Measurements from ENCODE around the gene ZDHHC3. TPM values are rescaled to one million over a fixed set of nuclear protein-coding genes. Genes with fewer than 3 reads are reported as not detected.
A peak's percentile ranks its signal among the peaks of the same experiment; 100 is the strongest.

The ZDHHC3 gene
- total and polyA plus RNA-seq, 2 experiments from 2014 or later = 60.3 to 62.0 TPM

DNA sequence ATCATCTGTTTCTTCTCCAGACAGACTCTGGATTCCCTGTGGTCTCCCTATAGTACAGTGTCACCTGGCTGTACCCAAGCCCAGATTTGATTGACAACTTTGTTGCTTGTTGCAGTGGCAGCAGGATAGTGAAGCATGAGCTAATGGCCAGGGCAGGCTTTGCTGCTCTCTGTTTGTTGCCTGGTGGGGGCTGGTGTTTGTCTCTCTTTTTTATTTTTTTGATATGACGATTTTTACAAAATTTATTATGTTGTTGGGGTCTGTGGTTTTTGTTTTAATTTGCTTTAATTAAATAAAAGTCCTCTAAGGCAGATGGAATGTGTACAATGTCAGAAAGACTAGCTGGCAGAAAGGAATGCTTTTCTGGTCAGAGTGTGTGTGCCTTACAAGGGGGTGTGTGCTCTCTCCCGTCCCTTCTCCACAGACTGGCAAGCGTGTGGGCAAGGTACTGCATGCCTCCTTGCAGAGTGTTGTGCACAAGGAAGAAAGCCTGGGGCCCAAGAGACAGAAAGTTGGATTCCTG, 34.9 kb upstream of the ZDHHC3 start:
- Histone ChIP-seq H3K27me3 (no peaks in the 10 kb centered on the region), H4K20me1 (ENCODE audit: insufficient read depth, poor library complexity, severe bottlenecking) (no peaks in the 10 kb centered on the region), H3K4me1 (ENCODE audit: insufficient read depth) (peaks cover 8% of the 10 kb centered on the region), H3K9me2 (replicated peaks; ENCODE audit: insufficient read depth) (no peaks in the 10 kb centered on the region), H3K27ac (peak overlapping the region; percentile 75), H3K4me3 (no peak overlapping the region), H3K36me3 (replicated peaks; ENCODE audit: insufficient read depth, low read depth) (no peaks in the 10 kb centered on the region), H3K4me2 (peak overlapping the region; percentile 47), H2AFZ (no peak overlapping the region), H3K9me3 (ENCODE audit: low read depth) (no peaks in the 10 kb centered on the region), H3K79me2 (no peaks in the 10 kb centered on the region)
- no peak for DNase-seq (ENCODE audit: low spot score)
- WGBS (ENCODE audit: low lambda C conversion rate, missing lambda C conversion rate) = 51% methylated on average over 3 of the region's 3 CpGs
- TF ChIP-seq, protein P1, sequence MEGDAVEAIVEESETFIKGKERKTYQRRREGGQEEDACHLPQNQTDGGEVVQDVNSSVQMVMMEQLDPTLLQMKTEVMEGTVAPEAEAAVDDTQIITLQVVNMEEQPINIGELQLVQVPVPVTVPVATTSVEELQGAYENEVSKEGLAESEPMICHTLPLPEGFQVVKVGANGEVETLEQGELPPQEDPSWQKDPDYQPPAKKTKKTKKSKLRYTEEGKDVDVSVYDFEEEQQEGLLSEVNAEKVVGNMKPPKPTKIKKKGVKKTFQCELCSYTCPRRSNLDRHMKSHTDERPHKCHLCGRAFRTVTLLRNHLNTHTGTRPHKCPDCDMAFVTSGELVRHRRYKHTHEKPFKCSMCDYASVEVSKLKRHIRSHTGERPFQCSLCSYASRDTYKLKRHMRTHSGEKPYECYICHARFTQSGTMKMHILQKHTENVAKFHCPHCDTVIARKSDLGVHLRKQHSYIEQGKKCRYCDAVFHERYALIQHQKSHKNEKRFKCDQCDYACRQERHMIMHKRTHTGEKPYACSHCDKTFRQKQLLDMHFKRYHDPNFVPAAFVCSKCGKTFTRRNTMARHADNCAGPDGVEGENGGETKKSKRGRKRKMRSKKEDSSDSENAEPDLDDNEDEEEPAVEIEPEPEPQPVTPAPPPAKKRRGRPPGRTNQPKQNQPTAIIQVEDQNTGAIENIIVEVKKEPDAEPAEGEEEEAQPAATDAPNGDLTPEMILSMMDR (IDR thresholded peaks at IDR 0.05; ENCODE audit: poor library complexity) = no peak
- TF ChIP-seq EZH2phosphoT487 (IDR thresholded peaks at IDR 0.05; ENCODE audit: low read depth, severe bottlenecking, unreplicated experiment) (no peak), EZH2 (IDR thresholded peaks at IDR 0.05; ENCODE audit: borderline replicate concordance) (no peak)

DNA sequence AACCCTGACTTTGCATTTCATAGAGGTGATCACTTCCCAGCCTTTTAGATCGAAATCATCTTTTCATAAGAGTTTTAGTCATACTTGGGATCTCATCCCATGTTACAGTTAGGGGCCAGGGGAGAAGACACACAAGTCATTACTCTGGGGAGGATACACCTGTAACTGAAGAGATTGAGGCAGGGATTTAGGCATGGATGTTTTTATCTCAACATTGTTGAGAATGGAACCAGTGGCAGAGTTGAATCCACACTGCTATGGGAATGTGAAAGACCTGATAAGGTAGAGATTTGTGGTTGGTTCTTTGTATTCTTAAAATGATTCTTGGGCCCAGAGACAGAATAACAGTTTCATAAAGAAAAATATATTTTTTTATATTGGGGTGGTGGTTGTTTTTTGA, 33.9 kb upstream of the ZDHHC3 start:
- H3K27ac ChIP-seq = no peak overlapping the region
- no peak for DNase-seq (ENCODE audit: low spot score)
- H3K36me3 ChIP-seq (replicated peaks; ENCODE audit: insufficient read depth, low read depth) = peaks cover 4% of the 10 kb centered on the region
- H3K4me2 ChIP-seq = no peak overlapping the region
- no peaks in the 10 kb centered on the region for H3K9me2 ChIP-seq (replicated peaks; ENCODE audit: insufficient read depth)
- no peaks in the 10 kb centered on the region for H3K9me3 ChIP-seq (ENCODE audit: low read depth)
- no peaks in the 10 kb centered on the region for H3K27me3 ChIP-seq
- peaks cover 8% of the 10 kb centered on the region for H3K4me1 ChIP-seq (ENCODE audit: insufficient read depth)
- WGBS (ENCODE audit: low lambda C conversion rate, missing lambda C conversion rate) = 89% methylated on average over 1 of the region's 1 CpG
- no peak overlapping the region for H3K4me3 ChIP-seq
- H3K79me2 ChIP-seq = no peaks in the 10 kb centered on the region
- no peak overlapping the region for H2AFZ ChIP-seq
- no peak for TF ChIP-seq EZH2 (IDR thresholded peaks at IDR 0.05; ENCODE audit: borderline replicate concordance)
- TF ChIP-seq EZH2phosphoT487 (IDR thresholded peaks at IDR 0.05; ENCODE audit: low read depth, severe bottlenecking, unreplicated experiment) = no peak
- TF ChIP-seq, protein P1 (IDR thresholded peaks at IDR 0.05; ENCODE audit: poor library complexity) = no peak
- no peaks in the 10 kb centered on the region for H4K20me1 ChIP-seq (ENCODE audit: insufficient read depth, poor library complexity, severe bottlenecking)

DNA sequence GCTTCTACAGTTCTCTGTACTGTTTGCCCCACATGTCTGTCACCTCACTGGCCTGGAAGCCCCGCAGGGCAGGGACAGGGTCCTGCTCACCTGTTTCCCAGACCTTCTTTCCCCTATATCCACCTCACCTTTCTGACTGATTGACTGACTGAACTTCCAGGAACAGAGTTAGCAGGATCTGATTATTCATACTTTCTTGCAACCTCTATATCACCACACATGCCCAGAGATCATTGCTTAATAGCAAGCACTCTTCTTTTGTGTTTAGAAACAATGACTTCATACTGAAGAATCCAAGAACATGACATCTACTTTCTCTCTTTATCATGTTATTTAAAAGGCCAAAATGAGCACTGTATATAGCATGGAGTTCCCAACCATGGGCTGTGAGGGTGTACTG, 32.1 kb upstream of the ZDHHC3 start:
- H3K79me2 ChIP-seq = no peaks in the 10 kb centered on the region
- no peak overlapping the region for H3K4me2 ChIP-seq
- no peaks in the 10 kb centered on the region for H3K27me3 ChIP-seq
- H3K36me3 ChIP-seq (replicated peaks; ENCODE audit: insufficient read depth, low read depth) = peaks cover 7% of the 10 kb centered on the region
- no peak overlapping the region for H3K27ac ChIP-seq
- no peaks in the 10 kb centered on the region for H4K20me1 ChIP-seq (ENCODE audit: insufficient read depth, poor library complexity, severe bottlenecking)
- WGBS (ENCODE audit: low lambda C conversion rate, missing lambda C conversion rate) = 100% methylated on average over 1 of the region's 1 CpG
- peaks cover 3% of the 10 kb centered on the region for H3K9me3 ChIP-seq (ENCODE audit: low read depth)
- no peak overlapping the region for H3K4me3 ChIP-seq
- no peak overlapping the region for H2AFZ ChIP-seq
- peaks cover 8% of the 10 kb centered on the region for H3K4me1 ChIP-seq (ENCODE audit: insufficient read depth)
- TF ChIP-seq EZH2 (IDR thresholded peaks at IDR 0.05; ENCODE audit: borderline replicate concordance) = no peak
- TF ChIP-seq, protein P1 (IDR thresholded peaks at IDR 0.05; ENCODE audit: poor library complexity) = no peak
- no peak for TF ChIP-seq EZH2phosphoT487 (IDR thresholded peaks at IDR 0.05; ENCODE audit: low read depth, severe bottlenecking, unreplicated experiment)
- no peak for DNase-seq (ENCODE audit: low spot score)
- no peaks in the 10 kb centered on the region for H3K9me2 ChIP-seq (replicated peaks; ENCODE audit: insufficient read depth)

All from hepatocyte (in vitro differentiated cells).